Esophagus squamous epithelium (tissue), 4 donors: Measurements from ENCODE around the gene YES1.

Experiments
- CTCF ChIP-seq, 6 experiments: fragments of 450-650 bp in 4 of 6; fragments of 200-600 bp in 2 of 6; sonication (generic) in 2 of 6; IDR thresholded peaks; one replicate each; pipeline ENCODE4 v1.5.1; 2016 to 2019; ENCODE audit warnings: antibody characterized with exemption in 6 of 6, mild to moderate bottlenecking in 4 of 6, moderate library complexity in 4 of 6
- POLR2A ChIP-seq, 4 donors: fragments of 450-650 bp; IDR thresholded peaks; one replicate each; pipeline ENCODE4 v1.6.1; 2017; ENCODE audit warnings: antibody characterized with exemption in 4 of 4, mild to moderate bottlenecking in 4 of 4, moderate library complexity in 3 of 4

GRCh38 chr18:808502-808901, 3.5 kb downstream of the YES1 start:
- TF ChIP-seq CTCF (IDR thresholded peaks at IDR 0.05) (no peak), POLR2A (IDR thresholded peaks at IDR 0.05) (no peak)
